K562 (cell line): ENCODE results near the gene CLEC3B. TPM values are rescaled to one million over a fixed set of nuclear protein-coding genes. Genes with fewer than 3 reads are reported as not detected.

ENCODE experiments used
- ATAC-seq: fragments of 200-7000 bp; cut with Tn5 transposase; 3 replicates; pipeline ENCODE4 v1.9.1; 2020; ENCODE audit warnings: moderate library complexity
- BruUV-seq: library from RNA; stranded (reverse); fragments of 400-500 nt; replicated peaks from 2 replicates; lab custom pipeline; 2021; lab: Mats Ljungman, UMichigan
- CTCF ChIA-PET: fragments of 300-600 bp; formaldehyde crosslinking; extraction: SDS; loops from one replicate; lab custom pipeline; 2021; ENCODE audit warnings: low intra/inter-chr PET ratio; lab: Yijun Ruan, JAX
- POLR2A ChIA-PET: fragments of 300-600, 350-650 bp; sonication (Branson Sonifier 250); formaldehyde crosslinking; extraction: SDS; loops from one replicate; lab custom pipeline; 2021; ENCODE audit warnings: antibody characterized with exemption, inconsistent platforms; lab: Yijun Ruan, JAX
- DNase-seq, 4 experiments: peaks; one replicate each; pipeline versions ENCODE4 v3.0.0 to v3.0.0-alpha.2; 2011 to 2018; ENCODE audit warnings: low spot score in 3 of 4, mixed read lengths in 3 of 4; ENCODE audit errors: extremely low read depth in 1 of 4
- FAIRE-seq: peaks from 2 replicates; lab custom pipeline; 2011; peaks lifted over from hg19 to GRCh38; lab: Jason Lieb, UNC
- H2AFZ ChIP-seq: 2 replicates; pipeline ENCODE4 v1.6.0; 2011; ENCODE audit warnings: low read depth, low read length, control low read depth, inconsistent platforms
- H3K27ac ChIP-seq: fragments of 200-600 bp; 3 replicates; pipeline ENCODE4 v1.8.0; 2011; ENCODE audit warnings: low read depth, mild to moderate bottlenecking, control low read depth, inconsistent platforms, low read length, moderate library complexity, mixed read lengths; ENCODE audit errors: extremely low read depth
- H3K27me3 ChIP-seq, 2 experiments: fragments of 300-600 bp in 1 of 2; 2 replicates in 1 of 2; 3 replicates in 1 of 2; pipeline versions ENCODE4 v1.6.0 to v1.8.0; 2011; ENCODE audit warnings: inconsistent platforms in 2 of 2, low read length in 2 of 2, mild to moderate bottlenecking in 1 of 2, mixed read lengths in 1 of 2, moderate library complexity in 1 of 2; ENCODE audit not compliant: control insufficient read depth in 2 of 2, insufficient read depth in 2 of 2
- H3K36me3 ChIP-seq: fragments of 300-600 bp; 3 replicates; pipeline ENCODE4 v1.8.0; 2011; ENCODE audit warnings: mild to moderate bottlenecking, low read length, inconsistent platforms; ENCODE audit not compliant: control insufficient read depth, insufficient read depth
- H3K4me1 ChIP-seq, 2 experiments: fragments of 200-600 bp in 1 of 2; replicated peaks in 1 of 2; 2 replicates in 1 of 2; 3 replicates in 1 of 2; pipeline versions ENCODE4 v1.5.1 to v1.8.0; 2011; ENCODE audit warnings: inconsistent platforms in 2 of 2, low read length in 2 of 2, mild to moderate bottlenecking in 1 of 2, mixed read lengths in 1 of 2, moderate library complexity in 1 of 2; ENCODE audit not compliant: control insufficient read depth in 2 of 2, insufficient read depth in 2 of 2
- H3K4me2 ChIP-seq: 2 replicates; pipeline ENCODE4 v1.6.1; 2011; ENCODE audit warnings: low read length, control low read depth, inconsistent platforms, mixed read lengths; ENCODE audit not compliant: insufficient read depth
- H3K4me3 ChIP-seq: fragments of 200-600 bp; sonication (generic), shearing (Covaris generic); 2 replicates; pipeline ENCODE4 v1.5.1; 2016; ENCODE audit warnings: control low read depth, inconsistent platforms
- H3K79me2 ChIP-seq: fragments of 200-600 bp; 3 replicates; pipeline ENCODE4 v1.8.0; 2011; ENCODE audit warnings: low read length, inconsistent platforms; ENCODE audit not compliant: control insufficient read depth, insufficient read depth
- H3K9ac ChIP-seq, 2 experiments: 2 replicates each; pipeline versions ENCODE4 v1.6.0 to v1.6.1; 2011; ENCODE audit warnings: low read depth in 2 of 2, low read length in 2 of 2, control low read depth in 1 of 2, inconsistent platforms in 1 of 2, mild to moderate bottlenecking in 1 of 2, mixed read lengths in 1 of 2; ENCODE audit not compliant: insufficient read depth in 1 of 2
- H3K9me1 ChIP-seq: one replicate; pipeline ENCODE4 v1.6.0; 2011; ENCODE audit warnings: inconsistent platforms, mild to moderate bottlenecking, low read length, moderate library complexity; ENCODE audit not compliant: control insufficient read depth, insufficient read depth
- H3K9me3 ChIP-seq: replicated peaks from 2 replicates; pipeline ENCODE4 v1.5.1; 2011; ENCODE audit warnings: low read depth, low read length, inconsistent platforms; ENCODE audit not compliant: control insufficient read depth, insufficient read depth
- H4K20me1 ChIP-seq: replicated peaks from 2 replicates; pipeline ENCODE4 v1.6.1; 2011; ENCODE audit warnings: low read length, inconsistent platforms, mixed read lengths; ENCODE audit not compliant: control insufficient read depth, insufficient read depth
- ATF6 ChIP-seq: sonication (generic); formaldehyde crosslinking; IDR thresholded peaks from 2 replicates; pipeline ENCODE4 v1.4.0; 2020; ENCODE audit warnings: mild to moderate bottlenecking, missing genetic modification reagents
- CUX1 ChIP-seq: fragments of 200-800 bp; sonication (Bioruptor generic); IDR thresholded peaks from 2 replicates; pipeline ENCODE4 v1.6.1; 2016; ENCODE audit warnings: missing genetic modification characterization, missing compliant biosample characterization
- FOXP1 ChIP-seq: sonication (generic); formaldehyde crosslinking; IDR thresholded peaks from 2 replicates; pipeline ENCODE4 v1.8.0; 2022; ENCODE audit warnings: mild to moderate bottlenecking, missing genetic modification reagents
- MECOM ChIP-seq: fragments of 250-450 bp; sonication (Bioruptor Pico); IDR thresholded peaks from 2 replicates; pipeline ENCODE4 v1.8.0; 2022; ENCODE audit warnings: inconsistent platforms
- MLX ChIP-seq, 2 experiments: fragments of 450-650 bp in 1 of 2; sonication (generic) in 1 of 2; formaldehyde crosslinking; conservative IDR thresholded peaks; 2 replicates each; pipeline versions ENCODE4 v1.4.0 to v1.8.1; 2020 to 2022; ENCODE audit warnings: mild to moderate bottlenecking in 1 of 2, missing genetic modification reagents in 1 of 2
- NONO ChIP-seq, 2 experiments: fragments of 200-400 bp in 1 of 2; fragments of 450-650 bp in 1 of 2; formaldehyde crosslinking in 1 of 2; IDR thresholded peaks; 2 replicates each; pipeline ENCODE4 v1.6.1; 2017; ENCODE audit warnings: low read depth in 2 of 2, mild to moderate bottlenecking in 2 of 2, moderate library complexity in 2 of 2, low read length in 1 of 2
- U2AF1 ChIP-seq: fragments of 200-400 bp; formaldehyde crosslinking; optimal IDR thresholded peaks from 2 replicates; pipeline ENCODE3; 2017; ENCODE audit warnings: mild to moderate bottlenecking, low read depth, low read length, moderate library complexity
- ZNF24 ChIP-seq: fragments of 450-650 bp; IDR thresholded peaks from 2 replicates; pipeline ENCODE4 v1.6.1; 2016
- ZNF384 ChIP-seq: IDR thresholded peaks from 2 replicates; pipeline ENCODE4 v1.6.1; 2012; ENCODE audit warnings: low read depth, low read length, improper control_type of control experiment
- ZNF696 ChIP-seq: fragments of 250-450 bp; sonication (Bioruptor Pico); conservative IDR thresholded peaks from 2 replicates; pipeline ENCODE4 v1.4.0; 2020; ENCODE audit warnings: mild to moderate bottlenecking, moderate library complexity
- ZNF75A ChIP-seq: fragments of 450-650 bp; formaldehyde crosslinking; IDR thresholded peaks from 2 replicates; pipeline ENCODE4 v1.4.0; 2020; ENCODE audit warnings: mild to moderate bottlenecking
- WGBS: fragments of 100-300 bp; shearing (Covaris generic); methylation state at CpG from one replicate; pipeline ENCODE4 v1.1.6; 2016; ENCODE audit warnings: low coverage, mixed read lengths; ENCODE audit not compliant: insufficient coverage; ENCODE audit errors: missing lambda C conversion rate; 5-methylcytosine and 5-hydroxymethylcytosine counted together
- in situ Hi-C: fragments of 300-500 bp; cut with MboI; formaldehyde crosslinking; loops from 4 replicates; pipeline ENCODE4 v1.15.0; 2018; ENCODE audit warnings: inconsistent platforms, mixed read lengths
- intact Hi-C: fragments of 100-400 bp; cut with micrococcal nuclease; formaldehyde crosslinking; loops from 2 replicates; pipeline ENCODE4 v1.14.2; 2022
- polyA plus RNA-seq, 8 experiments: library from polyadenylated mRNA; depleted of rRNA in 4 of 8; stranded (reverse) in 5 of 8; unstranded in 3 of 8; fragments of >200 nt; fragmentation: Nextera tagmentation in 2 of 8; fragmentation: Illumina TruSeq in 1 of 8; extraction: Ambion mirVana in 2 of 8; extraction: Trizol in 1 of 8; gene quantifications; 2 replicates each; pipeline versions ENCODE4 v1.2.1 to v1.2.3, GENCODE V29; 2011 to 2014; ENCODE audit warnings: inconsistent platforms in 1 of 8, missing spikeins in 1 of 8
- total RNA-seq, 7 experiments: library from RNA; depleted of rRNA in 6 of 7; stranded (reverse); fragments of >200 nt in 6 of 7; fragmentation: Illumina TruSeq in 2 of 7; extraction: Trizol in 2 of 7; gene quantifications; 2 replicates each; pipeline versions ENCODE4 v1.2.1 to v1.2.3, GENCODE V29; 2011 to 2021; ENCODE audit warnings: low replicate concordance in 1 of 7
- TF ChIP-seq, protein P1 (sequence below): fragments of 450-650 bp; IDR thresholded peaks from 2 replicates; pipeline ENCODE4 v1.6.1; 2016; ENCODE audit warnings: mild to moderate bottlenecking

CLEC3B gene
- total and polyA plus RNA-seq, 9 of the 15 experiments (the other 6 are each of a cell fraction or from before 2014, with no cell fraction given) = not detected

GRCh38 chr3:44984335-44984734 is 41.8 kb upstream of the CLEC3B start:
- Histone ChIP-seq H3K4me2 (no peak overlapping the region), H3K27ac (no peak overlapping the region), H3K79me2 (peaks cover 93% of the 10 kb centered on the region), H4K20me1 (peaks cover 38% of the 10 kb centered on the region), H3K9ac (no peak overlapping the region), H3K9me3 (0 out of 2 replicates have a peak, but pooled peaks cover 2% of the 10 kb centered on the region), H2AFZ (no peak overlapping the region), H3K4me1 (peaks cover 9 to 28% of the 10 kb centered on the region in 2 experiments), H3K4me3 (no peak overlapping the region), H3K36me3 (peaks cover 74% of the 10 kb centered on the region), H3K9me1 (peaks cover 3% of the 10 kb centered on the region), H3K27me3 (no peaks in the 10 kb centered on the region)
- ChIA-PET POLR2A (interaction anchor here (0.6 to 1.1 kb wide), 5 partner anchors 8 to 1472 kb away, joined by 3 read pairs; no protein-coding TSS in a partner anchor), CTCF (no interaction called here)
- 96% methylated on average over 2 of the region's 2 CpGs for whole genome bisulfite sequencing
- DNase-seq (no peak), ATAC-seq (no peak), FAIRE-seq (no peak)
- in situ Hi-C loops (no loop called here), intact Hi-C loops (no loop called here)
- no TSS peak for BruUV-seq
- TF ChIP-seq MLX (CRISPR knock-in tag; conservative IDR thresholded peaks at IDR 0.05) (no peak), ATF6 (CRISPR knock-in tag) (no peak), ZNF696 (CRISPR knock-in tag) (no peak), CUX1 (no peak), NONO (IDR thresholded peaks at IDR 0.05; ENCODE audit: low read depth in 2 of 2, low read length in 1 of 2) (no peak), ZNF24 (no peak), MECOM (no peak), FOXP1 (CRISPR knock-in tag) (no peak), ZNF75A (CRISPR knock-in tag) (no peak), U2AF1 (no peak), ZNF384 (no peak)
- TF ChIP-seq, protein P1, sequence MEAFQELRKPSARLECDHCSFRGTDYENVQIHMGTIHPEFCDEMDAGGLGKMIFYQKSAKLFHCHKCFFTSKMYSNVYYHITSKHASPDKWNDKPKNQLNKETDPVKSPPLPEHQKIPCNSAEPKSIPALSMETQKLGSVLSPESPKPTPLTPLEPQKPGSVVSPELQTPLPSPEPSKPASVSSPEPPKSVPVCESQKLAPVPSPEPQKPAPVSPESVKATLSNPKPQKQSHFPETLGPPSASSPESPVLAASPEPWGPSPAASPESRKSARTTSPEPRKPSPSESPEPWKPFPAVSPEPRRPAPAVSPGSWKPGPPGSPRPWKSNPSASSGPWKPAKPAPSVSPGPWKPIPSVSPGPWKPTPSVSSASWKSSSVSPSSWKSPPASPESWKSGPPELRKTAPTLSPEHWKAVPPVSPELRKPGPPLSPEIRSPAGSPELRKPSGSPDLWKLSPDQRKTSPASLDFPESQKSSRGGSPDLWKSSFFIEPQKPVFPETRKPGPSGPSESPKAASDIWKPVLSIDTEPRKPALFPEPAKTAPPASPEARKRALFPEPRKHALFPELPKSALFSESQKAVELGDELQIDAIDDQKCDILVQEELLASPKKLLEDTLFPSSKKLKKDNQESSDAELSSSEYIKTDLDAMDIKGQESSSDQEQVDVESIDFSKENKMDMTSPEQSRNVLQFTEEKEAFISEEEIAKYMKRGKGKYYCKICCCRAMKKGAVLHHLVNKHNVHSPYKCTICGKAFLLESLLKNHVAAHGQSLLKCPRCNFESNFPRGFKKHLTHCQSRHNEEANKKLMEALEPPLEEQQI = no peak
